Fibroblast of skin of left quadriceps (primary cell): ENCODE results near the gene ZNF652.
A peak's percentile ranks its signal among the peaks of the same experiment; 100 is the strongest.
"Not testable (repeated sequence)": the region's sequence is repeated elsewhere in the genome, so short reads cannot be mapped to it uniquely, and the experiment has no call there.

ENCODE experiments used
- DNase-seq, 2 experiments: peaks; one replicate each; pipeline ENCODE4 v3.0.0-alpha.2; 2013; ENCODE audit warnings: low read depth in 2 of 2

The ZNF652 gene

GRCh38 chr17:49261540-49261939 is 100.5 kb downstream of the ZNF652 start:
- DNase-seq, result not testable (repeated sequence)

- DNase-seq, result peak; percentile 43 to 47
These were observed 101.2 kb downstream of the ZNF652 start for GRCh38 chr17:49260817-49261291.

GRCh38 chr17:49260011-49260816 is 101.8 kb downstream of the ZNF652 start:
- peak; percentile 17 to 18 for DNase-seq

- no peak for DNase-seq
These were observed 102.4 kb downstream of the ZNF652 start for GRCh38 chr17:49259663-49260010.

- no peak for DNase-seq
These were observed 103.7 kb downstream of the ZNF652 start for GRCh38 chr17:49258394-49258793.

GRCh38 chr17:49255125-49255524 is 106.9 kb downstream of the ZNF652 start:
- no peak for DNase-seq

- no peak for DNase-seq
These were observed 108.0 kb downstream of the ZNF652 start for GRCh38 chr17:49254066-49254465.

- DNase-seq, result no peak
These were observed 109.8 kb downstream of the ZNF652 start for GRCh38 chr17:49252148-49252695.

GRCh38 chr17:49249890-49250522 is 112.0 kb downstream of the ZNF652 start:
- DNase-seq, result no peak

GRCh38 chr17:49249292-49249794 is 112.7 kb downstream of the ZNF652 start:
- no peak for DNase-seq

- no peak for DNase-seq
These were observed 114.1 kb downstream of the ZNF652 start for GRCh38 chr17:49247944-49248343.

- DNase-seq, result no peak
These were observed 117.2 kb downstream of the ZNF652 start for GRCh38 chr17:49244839-49245238.
